Liver (tissue), 4 donors: Measurements from ENCODE around the gene CD300H. TPM values are rescaled to one million over a fixed set of nuclear protein-coding genes. Genes with fewer than 3 reads are reported as not detected.

Source experiments
- polyA plus RNA-seq, 2 donors: library from polyadenylated mRNA; stranded (reverse) in 1 of 2; unstranded in 1 of 2; fragments of 200-250 nt in 1 of 2; fragments of >200 nt in 1 of 2; fragmentation: Nextera tagmentation in 1 of 2; extraction: Ambion mirVana in 1 of 2; gene quantifications; one replicate each; pipeline versions ENCODE4 v1.2.1 to v1.2.3, GENCODE V29; 2013 to 2015
- total RNA-seq, 2 donors: library from RNA; depleted of rRNA; stranded (reverse); fragments of >200 nt; gene quantifications; one replicate each; pipeline ENCODE4 v1.2.3, GENCODE V29; 2014
- donor health status: healthy.
- donor health status: healthy.
- donor health status: healthy.

The CD300H gene
- total and polyA plus RNA-seq, 4 donors = 0.47 TPM; not detected in 3

Other genes with a start within 250 kb of the CD300H start
- 1 to 10 TPM in 1 of 2 donors, under 1 TPM in 1; 0.70 to 2.1 TPM for gene KIF19, start 241.3 kb downstream of the CD300H start, total RNA-seq
- under 1 TPM; 0.42 to 0.96 TPM for gene KIF19, start 241.3 kb downstream of the CD300H start, polyA plus RNA-seq
- not detected for gene BTBD17, start 205.6 kb downstream of the CD300H start, total RNA-seq
- gene BTBD17, start 205.6 kb downstream of the CD300H start, polyA plus RNA-seq = not detected
- gene GPR142, start 200.0 kb downstream of the CD300H start, total RNA-seq = under 1 TPM in 1 of 2 donors, not detected in 1; 0.08 TPM
- gene GPR142, start 200.0 kb downstream of the CD300H start, polyA plus RNA-seq = under 1 TPM in 1 of 2 donors, not detected in 1; 0.05 TPM
- 10 to 100 TPM; 34.2 to 86.3 TPM for gene GPRC5C, start 135.4 kb downstream of the CD300H start, total RNA-seq
- 100 to 1,000 TPM; 153 to 195 TPM for gene GPRC5C, start 135.4 kb downstream of the CD300H start, polyA plus RNA-seq
- gene CD300A, start 100.9 kb downstream of the CD300H start, total RNA-seq = 10 to 100 TPM in 1 of 2 donors, 1 to 10 TPM in 1; 9.0 to 11.5 TPM
- 1 to 10 TPM; 2.2 to 7.0 TPM for gene CD300A, start 100.9 kb downstream of the CD300H start, polyA plus RNA-seq
- gene CD300LB, start 36.0 kb downstream of the CD300H start, total RNA-seq = under 1 TPM; 0.08 to 0.33 TPM
- gene CD300LB, start 36.0 kb downstream of the CD300H start, polyA plus RNA-seq = under 1 TPM in 1 of 2 donors, not detected in 1; 0.09 TPM
- 1 to 10 TPM in 1 of 2 donors, under 1 TPM in 1; 0.92 to 1.5 TPM for gene CD300C, start 21.4 kb downstream of the CD300H start, total RNA-seq
- 1 to 10 TPM in 1 of 2 donors, under 1 TPM in 1; 0.17 to 1.2 TPM for gene CD300C, start 21.4 kb downstream of the CD300H start, polyA plus RNA-seq
- under 1 TPM in 1 of 2 donors, not detected in 1; 0.08 TPM for gene CD300LD, start 24.8 kb upstream of the CD300H start, total RNA-seq
- gene CD300LD, start 24.8 kb upstream of the CD300H start, polyA plus RNA-seq = not detected
- under 1 TPM; 0.47 to 0.75 TPM for gene CD300E, start 56.2 kb upstream of the CD300H start, total RNA-seq
- under 1 TPM; 0.07 to 0.21 TPM for gene CD300E, start 56.2 kb upstream of the CD300H start, polyA plus RNA-seq
- 1 to 10 TPM; 1.5 to 1.9 TPM for gene CD300LF, start 145.4 kb upstream of the CD300H start, total RNA-seq
- gene CD300LF, start 145.4 kb upstream of the CD300H start, polyA plus RNA-seq = under 1 TPM; 0.13 to 0.55 TPM
- 1 to 10 TPM; 5.1 to 5.3 TPM for gene RAB37, start 169.7 kb upstream of the CD300H start, total RNA-seq
- gene RAB37, start 169.7 kb upstream of the CD300H start, polyA plus RNA-seq = 1 to 10 TPM; 5.9 to 8.8 TPM
- gene NHERF1, start 181.1 kb upstream of the CD300H start, total RNA-seq = 10 to 100 TPM; 38.1 to 84.1 TPM
- gene NHERF1, start 181.1 kb upstream of the CD300H start, polyA plus RNA-seq = 100 to 1,000 TPM; 105 to 160 TPM
- 10 to 100 TPM in 1 of 2 donors, 1 to 10 TPM in 1; 8.1 to 25.5 TPM for gene NAT9, start 208.8 kb upstream of the CD300H start, total RNA-seq
- gene NAT9, start 208.8 kb upstream of the CD300H start, polyA plus RNA-seq = 10 to 100 TPM; 15.7 to 18.4 TPM